NOMO-1 treated with dmso at 0.1 percent for 144 hours (cell line): ENCODE measurements around the gene KIR3DL3.
"Not testable (repeated sequence)": the region's sequence is repeated elsewhere in the genome, so short reads cannot be mapped to it uniquely, and the experiment has no call there.

Source experiments
- DNase-seq: peaks from one replicate; lab custom pipeline; 2025; ENCODE audit not compliant: unreplicated experiment; lab: John Stamatoyannopoulos, UW

KIR3DL3 gene

DNA sequence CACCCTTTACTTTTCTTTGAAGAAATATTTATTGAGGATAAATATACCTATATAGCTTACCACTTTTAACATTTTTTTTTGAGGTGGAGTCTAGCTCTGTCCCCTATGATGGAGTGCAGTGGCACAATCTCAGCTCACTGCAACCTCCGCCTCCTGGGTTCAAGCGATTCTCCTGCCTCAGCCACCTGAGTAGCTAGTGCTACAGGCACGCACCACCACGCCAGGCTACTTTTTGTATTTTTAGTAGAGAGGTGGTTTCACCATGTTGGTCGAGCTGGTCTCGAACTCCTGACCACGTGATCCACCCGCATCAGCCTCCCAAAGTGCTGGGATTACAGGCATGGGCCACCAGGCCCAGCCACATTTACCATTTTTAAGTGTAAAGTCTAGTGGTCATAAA, 51.6 kb downstream of the KIR3DL3 start:
- not testable (repeated sequence) for DNase-seq

DNA sequence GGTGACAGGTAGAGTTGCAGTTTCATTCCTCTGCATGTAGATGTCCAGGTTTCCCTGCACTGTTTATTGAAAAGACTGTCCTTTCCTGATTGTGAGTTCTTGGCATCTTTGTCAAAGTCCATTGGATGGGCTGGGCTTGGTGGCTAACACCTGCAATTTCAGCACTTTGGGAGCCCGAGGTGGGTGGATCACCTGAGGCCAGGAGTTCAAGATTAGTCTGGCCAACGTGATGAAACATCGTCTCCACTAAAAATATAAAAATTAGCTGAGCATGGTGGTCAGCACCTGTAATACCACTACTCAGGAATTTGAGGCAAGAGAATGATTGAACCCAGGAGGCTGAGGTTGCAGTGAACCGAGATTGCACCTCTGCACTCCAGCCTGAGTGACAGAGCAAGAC, 53.6 kb downstream of the KIR3DL3 start:
- DNase-seq, result not testable (repeated sequence)

DNA sequence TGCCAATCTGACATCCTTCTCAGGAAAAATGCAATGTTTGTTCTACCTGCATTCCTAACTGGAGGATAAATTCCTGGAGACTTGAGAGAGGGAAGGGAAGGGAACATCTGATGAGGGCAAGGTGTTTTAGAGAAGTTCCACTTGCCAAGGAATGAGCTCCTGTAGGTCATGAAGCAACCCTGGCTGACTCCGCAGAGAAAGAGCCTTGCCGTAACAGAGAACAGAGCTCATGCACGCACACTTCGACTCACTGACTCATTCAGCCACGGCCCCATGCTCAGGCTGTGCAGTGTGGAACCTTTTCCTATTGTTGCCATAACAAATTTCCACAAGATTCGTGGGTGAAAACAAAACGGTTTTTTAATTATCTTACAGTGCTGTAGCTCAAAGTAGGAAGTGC, 54.7 kb downstream of the KIR3DL3 start:
- DNase-seq, result not testable (repeated sequence)

DNA sequence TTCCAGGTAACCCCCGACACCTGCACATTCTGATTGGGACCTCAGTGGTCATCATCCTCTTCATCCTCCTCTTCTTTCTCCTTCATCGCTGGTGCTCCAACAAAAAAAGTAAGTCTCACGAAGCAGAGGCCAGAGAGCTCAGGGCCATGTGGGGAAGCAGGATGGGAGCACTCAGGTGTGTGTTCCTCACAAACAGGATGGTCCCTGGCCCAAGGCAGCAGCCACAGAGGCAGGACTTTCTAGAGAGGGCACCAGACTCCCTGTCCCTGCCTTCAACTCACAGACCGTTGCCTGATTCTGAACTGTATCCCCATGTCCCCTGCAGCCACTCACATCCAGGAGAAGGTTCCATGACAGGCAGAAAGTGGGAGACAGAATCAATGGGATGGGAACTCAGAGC, 58.7 kb downstream of the KIR3DL3 start:
- DNase-seq, result not testable (repeated sequence)
